Activated T-helper 1 cell treated with anti-CD3 and anti-CD28 coated beads, Interleukin-12 subunit alpha, Interleukin-12 subunit beta, Interleukin-2, Interleukin-4 antibody, amounts not matched to agents 30 ng/mL and 10 ng/mL and 1 ng/mL, durations not matched to agents 14 hours and 24 hours and 36 hours (primary cell): ENCODE data around the gene PDE2A. TPM values are rescaled to one million over a fixed set of nuclear protein-coding genes. Genes with fewer than 3 reads are reported as not detected.

Experiments used
- DNase-seq: peaks from one replicate; pipeline ENCODE4 v3.0.0; 2021; ENCODE audit warnings: low spot score
- H3K27ac Mint-ChIP-seq: one replicate; pipeline ENCODE4 v1.8.0; 2021; ENCODE audit warnings: mild to moderate bottlenecking, mixed read lengths
- H3K27me3 Mint-ChIP-seq: one replicate; pipeline ENCODE4 v1.8.0; 2022; ENCODE audit warnings: mild to moderate bottlenecking, moderate library complexity, mixed read lengths; ENCODE audit not compliant: insufficient read depth
- H3K36me3 Mint-ChIP-seq: one replicate; pipeline ENCODE4 v1.8.0; 2021; ENCODE audit warnings: low read depth, mixed read lengths
- H3K4me1 Mint-ChIP-seq: one replicate; pipeline ENCODE4 v1.8.0; 2021; ENCODE audit warnings: low read depth, mixed read lengths
- H3K4me3 Mint-ChIP-seq: one replicate; pipeline ENCODE4 v1.8.0; 2021; ENCODE audit warnings: mild to moderate bottlenecking, moderate library complexity, mixed read lengths
- H3K9me3 Mint-ChIP-seq: one replicate; pipeline ENCODE4 v1.8.0; 2021; ENCODE audit warnings: mixed read lengths
- intact Hi-C: fragments of 100-400 bp; cut with micrococcal nuclease; formaldehyde crosslinking; loops from one replicate; pipeline ENCODE4 v1.15.1; 2024
- total RNA-seq: library from RNA; stranded (reverse); gene quantifications from 2 replicates; pipeline ENCODE4 v1.2.3, GENCODE V29; 2022

PDE2A gene
- total RNA-seq, 1 donor from 2014 or later: 0.57 TPM

- H3K36me3 Mint-ChIP-seq: no peaks in the 10 kb centered on the region
- DNase-seq: no peak
- peaks cover 20% of the 10 kb centered on the region for H3K4me1 Mint-ChIP-seq
- peaks cover 14% of the 10 kb centered on the region for H3K27me3 Mint-ChIP-seq
- no peak overlapping the region for H3K4me3 Mint-ChIP-seq
- H3K9me3 Mint-ChIP-seq: no peaks in the 10 kb centered on the region
- intact Hi-C loops: no loop called here
- no peak overlapping the region for H3K27ac Mint-ChIP-seq
Observed at GRCh38 chr11:72581067-72581466, 93.2 kb downstream of the PDE2A start.

DNA sequence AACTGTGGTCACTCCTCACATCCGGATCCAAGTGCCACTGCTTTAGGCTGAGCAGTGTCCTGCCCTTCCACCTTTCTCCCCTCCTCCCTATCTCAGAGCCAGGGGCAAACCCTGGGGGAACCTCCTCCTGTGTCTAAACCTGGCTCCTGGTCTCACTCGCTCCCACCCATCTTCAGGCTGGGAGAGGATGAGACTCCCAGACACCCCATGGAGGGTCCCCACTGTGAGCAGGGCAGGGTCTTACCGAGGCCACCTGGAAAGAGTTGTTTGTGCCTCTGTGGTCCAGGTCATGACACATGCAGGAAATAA lies 93.6 kb downstream of the PDE2A start:
- DNase-seq: no peak
- intact Hi-C loops: no loop called here
- no peaks in the 10 kb centered on the region for H3K36me3 Mint-ChIP-seq
- H3K27ac Mint-ChIP-seq: no peak overlapping the region
- H3K4me3 Mint-ChIP-seq: no peak overlapping the region
- peaks cover 16% of the 10 kb centered on the region for H3K4me1 Mint-ChIP-seq
- no peaks in the 10 kb centered on the region for H3K9me3 Mint-ChIP-seq
- peaks cover 14% of the 10 kb centered on the region for H3K27me3 Mint-ChIP-seq

DNA sequence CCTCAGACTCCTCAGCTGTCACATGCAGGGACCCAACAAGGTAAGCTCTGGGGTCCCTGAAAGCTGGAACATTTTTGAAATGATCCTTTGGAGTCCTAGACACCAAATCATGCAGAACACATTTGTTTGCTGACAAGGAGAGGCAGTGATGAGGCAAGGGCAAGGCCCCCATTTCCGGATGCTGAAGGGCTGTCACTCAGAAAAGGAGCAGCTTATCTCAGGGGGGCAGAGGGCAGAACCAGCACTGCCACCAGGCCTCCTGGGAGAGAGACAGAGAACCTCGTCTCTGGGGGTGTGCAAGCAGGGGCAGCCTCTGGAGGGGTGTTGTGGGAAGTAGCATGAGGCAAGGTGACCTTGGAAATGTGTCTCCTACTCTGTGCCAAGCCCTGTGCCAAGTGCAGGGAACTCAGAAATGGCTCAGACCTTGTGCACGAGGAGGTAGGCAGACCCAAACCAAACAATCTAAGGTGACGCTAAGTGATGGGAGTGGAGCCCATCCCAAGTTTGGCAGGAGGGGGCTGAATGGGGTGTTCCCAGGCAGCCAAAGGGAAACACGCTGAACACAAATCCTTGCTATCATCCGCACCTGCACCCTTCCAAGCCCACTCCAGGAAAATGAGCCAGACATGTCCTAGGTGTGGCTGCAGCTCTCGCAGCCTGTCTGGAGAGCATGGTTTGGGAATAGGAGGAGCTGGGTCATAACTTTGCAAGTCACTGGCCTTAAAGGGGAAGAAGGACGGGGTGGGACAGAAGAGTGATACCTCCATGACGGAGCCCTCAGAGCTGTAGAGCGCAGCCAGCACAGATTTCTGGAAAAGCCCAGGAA lies 94.2 kb downstream of the PDE2A start:
- Mint-ChIP-seq H3K36me3 (no peaks in the 10 kb centered on the region), H3K4me3 (no peak overlapping the region), H3K27me3 (peaks cover 14% of the 10 kb centered on the region), H3K9me3 (no peaks in the 10 kb centered on the region), H3K27ac (no peak overlapping the region), H3K4me1 (peaks cover 10% of the 10 kb centered on the region)
- intact Hi-C loops: no loop called here
- no peak for DNase-seq

GRCh38 chr11:72578991-72579815 lies 95.0 kb downstream of the PDE2A start:
- H3K4me3 Mint-ChIP-seq: no peak overlapping the region
- H3K36me3 Mint-ChIP-seq: no peaks in the 10 kb centered on the region
- H3K27me3 Mint-ChIP-seq: peaks cover 15% of the 10 kb centered on the region
- no peak overlapping the region for H3K27ac Mint-ChIP-seq
- no peak for DNase-seq
- intact Hi-C loops: no loop called here
- peaks cover 3% of the 10 kb centered on the region for H3K4me1 Mint-ChIP-seq
- no peaks in the 10 kb centered on the region for H3K9me3 Mint-ChIP-seq

DNA sequence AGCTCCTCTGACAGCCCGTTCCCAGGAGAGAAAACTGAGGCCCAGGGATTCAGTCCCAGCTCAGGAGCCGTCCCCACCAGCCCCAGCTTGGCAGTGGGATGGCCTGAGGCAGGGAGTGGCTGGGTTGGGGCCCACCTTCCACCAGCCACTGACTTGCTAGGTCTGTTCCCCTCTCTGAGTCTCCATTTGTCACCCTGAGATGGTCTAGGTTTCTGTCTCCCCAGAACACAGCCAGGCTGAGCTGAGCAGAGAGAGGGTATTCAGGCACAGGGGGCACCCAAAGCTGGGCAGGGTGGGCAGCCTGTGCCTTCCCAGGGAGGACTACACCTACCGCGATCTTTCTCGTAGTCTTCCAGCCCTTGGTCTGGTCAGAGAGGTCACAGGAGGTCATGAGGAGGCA lies 95.7 kb downstream of the PDE2A start:
- no peak for DNase-seq
- no peaks in the 10 kb centered on the region for H3K4me1 Mint-ChIP-seq
- no peak overlapping the region for H3K27ac Mint-ChIP-seq
- H3K4me3 Mint-ChIP-seq: no peak overlapping the region
- no peaks in the 10 kb centered on the region for H3K9me3 Mint-ChIP-seq
- no peaks in the 10 kb centered on the region for H3K36me3 Mint-ChIP-seq
- peaks cover 13% of the 10 kb centered on the region for H3K27me3 Mint-ChIP-seq
- intact Hi-C loops: no loop called here

- Mint-ChIP-seq H3K27ac (no peak overlapping the region), H3K27me3 (peaks cover 16% of the 10 kb centered on the region), H3K4me3 (no peak overlapping the region), H3K4me1 (no peaks in the 10 kb centered on the region), H3K36me3 (no peaks in the 10 kb centered on the region), H3K9me3 (no peaks in the 10 kb centered on the region)
- intact Hi-C loops: no loop called here
- no peak for DNase-seq
Observed at GRCh38 chr11:72578051-72578450, 96.2 kb downstream of the PDE2A start.

DNA sequence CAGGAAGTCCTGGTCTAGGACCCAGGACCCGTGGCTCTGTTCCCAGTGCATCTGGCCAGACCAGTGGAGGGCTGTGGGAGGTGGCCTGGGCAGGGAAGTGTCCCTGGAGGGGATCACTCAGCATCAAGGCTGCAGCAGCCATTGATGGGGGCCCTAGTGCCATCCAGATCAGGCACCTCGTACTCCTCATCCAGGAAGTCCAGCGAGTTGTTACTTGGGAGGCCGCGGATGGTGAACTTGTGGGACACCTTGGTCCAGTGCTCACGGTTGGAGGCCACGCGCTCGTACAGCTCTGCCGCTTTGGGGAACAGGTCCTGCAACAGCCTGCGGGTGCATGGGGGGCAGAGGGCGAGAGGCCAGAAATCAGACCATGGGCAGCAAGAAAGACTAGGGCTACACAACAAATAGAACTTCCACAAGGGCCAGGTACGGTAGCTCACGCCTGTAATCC lies 96.9 kb downstream of the PDE2A start:
- Mint-ChIP-seq H3K9me3 (no peaks in the 10 kb centered on the region), H3K27ac (no peak overlapping the region), H3K27me3 (peaks cover 16% of the 10 kb centered on the region), H3K36me3 (no peaks in the 10 kb centered on the region), H3K4me3 (no peak overlapping the region), H3K4me1 (no peaks in the 10 kb centered on the region)
- DNase-seq: no peak
- intact Hi-C loops: no loop called here

- Mint-ChIP-seq H3K27me3 (peaks cover 16% of the 10 kb centered on the region), H3K36me3 (no peaks in the 10 kb centered on the region), H3K9me3 (no peaks in the 10 kb centered on the region), H3K27ac (no peak overlapping the region), H3K4me1 (no peaks in the 10 kb centered on the region), H3K4me3 (no peak overlapping the region)
- intact Hi-C loops: no loop called here
- no peak for DNase-seq
Observed at GRCh38 chr11:72576661-72577060, 97.6 kb downstream of the PDE2A start.

GRCh38 chr11:72576243-72576595 lies 98.0 kb downstream of the PDE2A start:
- no peak for DNase-seq
- no peak overlapping the region for H3K4me3 Mint-ChIP-seq
- H3K36me3 Mint-ChIP-seq: no peaks in the 10 kb centered on the region
- peaks cover 16% of the 10 kb centered on the region for H3K27me3 Mint-ChIP-seq
- peaks cover 3% of the 10 kb centered on the region for H3K4me1 Mint-ChIP-seq
- no peak overlapping the region for H3K27ac Mint-ChIP-seq
- intact Hi-C loops: no loop called here
- H3K9me3 Mint-ChIP-seq: no peaks in the 10 kb centered on the region

DNA sequence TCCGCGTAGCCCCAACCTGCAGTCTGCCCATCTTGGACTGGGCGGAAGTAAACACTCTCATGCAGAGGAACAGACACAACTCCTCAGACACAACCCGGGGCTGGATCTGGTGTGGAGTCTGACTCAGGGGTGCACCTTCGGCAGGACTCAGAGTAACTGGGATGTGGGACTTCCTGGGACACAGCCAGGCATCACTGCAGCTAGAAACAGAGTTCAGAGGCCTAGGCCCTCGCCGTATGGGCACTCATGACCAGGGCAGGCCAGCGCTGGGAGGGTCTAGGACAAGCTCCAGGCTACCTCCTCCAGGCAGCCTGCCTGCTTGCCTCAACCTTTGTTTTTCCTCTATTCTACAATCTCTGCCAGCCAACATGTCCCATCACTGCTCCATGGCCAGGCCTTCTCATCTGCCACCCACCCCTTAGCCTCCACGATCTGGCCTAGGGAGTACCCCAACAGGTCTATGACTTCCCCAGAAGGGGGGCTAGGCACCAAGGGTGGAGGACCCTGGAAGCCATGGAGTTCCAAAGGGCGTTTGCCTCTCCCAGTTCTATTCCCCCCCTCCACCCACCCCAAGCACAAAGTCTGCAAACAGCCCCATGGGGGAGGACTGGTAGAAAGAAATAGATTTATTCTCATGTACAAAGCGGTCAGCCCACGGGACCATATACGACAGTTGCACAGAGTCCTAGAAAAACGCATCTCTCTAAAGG lies 98.5 kb downstream of the PDE2A start:
- Mint-ChIP-seq H3K4me3 (no peak overlapping the region), H3K4me1 (peaks cover 8% of the 10 kb centered on the region), H3K27me3 (peaks cover 15% of the 10 kb centered on the region), H3K36me3 (no peaks in the 10 kb centered on the region), H3K9me3 (no peaks in the 10 kb centered on the region), H3K27ac (no peak overlapping the region)
- intact Hi-C loops: no loop called here
- DNase-seq: no peak

DNA sequence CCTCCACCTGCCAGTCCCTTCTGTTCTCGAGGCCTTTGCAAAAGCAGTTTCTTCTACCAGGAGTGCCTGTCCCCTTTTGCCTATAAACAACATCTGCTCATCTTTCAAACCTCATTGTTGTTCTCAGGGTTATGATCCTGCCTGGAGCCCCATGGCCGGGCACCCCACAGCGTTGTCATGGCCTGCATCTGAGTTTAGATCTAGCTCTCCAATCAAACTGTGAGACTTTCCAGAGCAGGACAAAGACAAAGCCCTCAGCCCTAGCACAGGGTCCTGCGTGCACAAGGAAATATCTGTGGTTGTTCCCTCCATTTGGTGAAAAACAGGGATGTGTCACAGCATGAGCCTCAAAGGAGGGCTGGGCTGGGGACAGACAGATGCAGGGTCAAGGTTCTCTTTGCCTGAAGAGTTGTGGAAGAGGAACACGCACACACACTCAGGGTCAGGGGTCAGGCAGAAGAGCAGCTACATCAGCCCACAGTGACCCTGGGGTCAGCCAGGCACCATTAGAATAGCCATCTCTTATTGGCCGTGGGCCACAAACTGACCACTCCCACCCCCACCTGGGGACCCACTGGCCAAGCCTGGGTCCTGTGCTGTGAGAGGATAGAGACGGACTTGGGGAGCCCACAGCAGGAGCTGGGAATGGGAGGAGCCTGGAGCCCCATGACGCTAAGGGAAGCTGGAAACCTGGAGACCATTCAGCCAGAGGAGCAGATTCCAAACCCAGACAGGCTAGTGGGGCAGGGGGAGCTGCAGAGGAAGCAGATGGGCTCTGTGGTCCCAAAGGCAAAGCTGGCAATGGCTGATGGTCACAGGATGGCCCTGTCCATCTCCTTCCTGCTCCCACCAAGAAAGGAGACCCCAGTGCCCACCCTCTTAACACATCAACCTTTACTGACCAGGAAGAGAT lies 99.4 kb downstream of the PDE2A start:
- no peak for DNase-seq
- no peaks in the 10 kb centered on the region for H3K9me3 Mint-ChIP-seq
- H3K4me3 Mint-ChIP-seq: no peak overlapping the region
- no peak overlapping the region for H3K27ac Mint-ChIP-seq
- H3K27me3 Mint-ChIP-seq: peaks cover 11% of the 10 kb centered on the region
- intact Hi-C loops: no loop called here
- H3K36me3 Mint-ChIP-seq: no peaks in the 10 kb centered on the region
- H3K4me1 Mint-ChIP-seq: peaks cover 17% of the 10 kb centered on the region

DNA sequence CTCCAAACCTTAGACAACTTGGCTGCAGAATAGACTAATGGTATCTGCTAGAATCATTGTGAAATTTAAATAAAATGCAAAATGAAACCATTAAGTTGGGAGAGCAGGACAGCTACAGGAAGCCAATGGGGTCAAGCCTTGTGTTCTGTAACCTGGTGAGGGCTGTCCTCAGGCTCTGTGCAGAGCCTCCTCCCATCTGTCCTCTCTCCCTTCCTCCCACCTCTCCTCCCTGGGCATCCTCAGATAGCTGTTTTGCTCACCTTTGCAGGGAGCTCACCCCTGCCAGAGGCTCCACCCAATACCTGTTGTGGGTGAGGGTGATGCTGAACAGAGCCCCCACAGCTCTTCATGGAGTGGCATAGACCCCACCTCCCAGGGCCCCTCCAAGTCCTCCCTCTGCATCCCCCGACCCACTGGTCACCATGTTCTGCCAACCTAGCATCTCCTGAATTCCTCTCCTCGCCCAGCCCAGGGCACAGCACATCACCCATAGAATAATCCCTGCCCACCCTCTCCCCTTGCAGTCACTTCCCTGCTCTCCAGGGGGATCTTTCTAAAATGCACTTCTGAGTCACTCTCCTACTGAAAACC lies 100.3 kb downstream of the PDE2A start:
- no peak for DNase-seq
- Mint-ChIP-seq H3K4me1 (peaks cover 19% of the 10 kb centered on the region), H3K27ac (no peak overlapping the region), H3K9me3 (no peaks in the 10 kb centered on the region), H3K4me3 (no peak overlapping the region), H3K36me3 (no peaks in the 10 kb centered on the region), H3K27me3 (peaks cover 11% of the 10 kb centered on the region)
- intact Hi-C loops: loop anchor here (1.0 kb wide), 2 partner anchors 92 to 103 kb away; no protein-coding TSS in a partner anchor
